ENCODE data around the gene ATP12A.

Gene ATP12A

GRCh38 chr13:24680258-24680920 lies at the start of gene ATP12A:
TSS of gene ATP12A (plus strand) at chr13:24680408. CDS start at chr13:24680744, 336 bp downstream.
- DNase-seq (ENCODE audit: low spot score), result no peak

- peak; percentile 8 for DNase-seq (ENCODE audit: low spot score)
These were observed 49.2 kb upstream of the ATP12A start for GRCh38 chr13:24630851-24631620.

GRCh38 chr13:24631922-24632321 lies 48.3 kb upstream of the ATP12A start:
- no peak for DNase-seq (ENCODE audit: low spot score)

- no peak for DNase-seq (ENCODE audit: low spot score)
These were observed 47.7 kb upstream of the ATP12A start for GRCh38 chr13:24632382-24633121.

GRCh38 chr13:24636776-24637175 lies 43.4 kb upstream of the ATP12A start:
- DNase-seq (ENCODE audit: low spot score), result peak; percentile 12

GRCh38 chr13:24638096-24638495 lies 42.1 kb upstream of the ATP12A start:
- DNase-seq (ENCODE audit: low spot score), result no peak

GRCh38 chr13:24640752-24641151 lies 39.5 kb upstream of the ATP12A start:
- no peak for DNase-seq (ENCODE audit: low spot score)

GRCh38 chr13:24642219-24642618 lies 38.0 kb upstream of the ATP12A start:
- DNase-seq (ENCODE audit: low spot score), result no peak

- no peak for DNase-seq (ENCODE audit: low spot score)
These were observed 36.2 kb upstream of the ATP12A start for GRCh38 chr13:24644036-24644435.

- DNase-seq (ENCODE audit: low spot score), result no peak
These were observed 31.9 kb upstream of the ATP12A start for GRCh38 chr13:24648271-24648670.

- DNase-seq (ENCODE audit: low spot score), result no peak
These were observed 31.1 kb upstream of the ATP12A start for GRCh38 chr13:24648983-24649687.

GRCh38 chr13:24649688-24650043 lies 30.5 kb upstream of the ATP12A start:
- no peak for DNase-seq (ENCODE audit: low spot score)

- DNase-seq (ENCODE audit: low spot score), result no peak
These were observed 30.0 kb upstream of the ATP12A start for GRCh38 chr13:24650161-24650560.

- no peak for DNase-seq (ENCODE audit: low spot score)
These were observed 28.4 kb upstream of the ATP12A start for GRCh38 chr13:24651718-24652345.

GRCh38 chr13:24652359-24652758 lies 27.8 kb upstream of the ATP12A start:
- DNase-seq (ENCODE audit: low spot score), result no peak

- no peak for DNase-seq (ENCODE audit: low spot score)
These were observed 25.5 kb upstream of the ATP12A start for GRCh38 chr13:24654741-24655140.

GRCh38 chr13:24659239-24659638 lies 21.0 kb upstream of the ATP12A start:
- DNase-seq (ENCODE audit: low spot score), result no peak

GRCh38 chr13:24660023-24660741 lies 20.0 kb upstream of the ATP12A start:
- DNase-seq (ENCODE audit: low spot score), result no peak

- no peak for DNase-seq (ENCODE audit: low spot score)
These were observed 18.5 kb upstream of the ATP12A start for GRCh38 chr13:24661713-24662112.

- DNase-seq (ENCODE audit: low spot score), result no peak
These were observed 17.8 kb upstream of the ATP12A start for GRCh38 chr13:24662195-24663088.

Measured in D341Med (cell line).